IPS DF 4.7 (cell line): Measurements from ENCODE around the gene CEP112.

Source experiments
- DNase-seq: peaks from one replicate; pipeline ENCODE4 v3.0.0-alpha.2; 2013; ENCODE audit warnings: low spot score; ENCODE audit errors: extremely low read depth

Gene CEP112

DNA sequence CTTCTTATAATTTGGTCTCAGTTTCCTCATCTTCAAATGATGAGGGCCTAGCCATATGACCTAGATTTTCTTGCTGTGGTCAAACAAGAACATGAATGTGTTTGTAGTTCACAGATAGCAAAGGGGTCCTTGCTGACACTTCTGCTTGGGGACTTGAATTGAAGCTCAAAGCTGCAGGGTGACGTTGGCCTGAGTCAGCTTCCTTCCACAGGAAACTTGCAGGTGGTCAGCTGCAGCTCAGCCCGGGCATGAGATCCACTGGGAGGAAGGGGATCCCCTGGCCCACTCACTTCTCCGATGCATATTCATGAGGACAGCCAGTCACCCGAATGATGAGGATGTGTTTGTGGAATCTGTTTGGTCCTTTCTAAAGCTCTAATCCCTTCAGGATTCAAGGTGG, 587.9 kb downstream of the CEP112 start:
- DNase-seq, result no peak

DNA sequence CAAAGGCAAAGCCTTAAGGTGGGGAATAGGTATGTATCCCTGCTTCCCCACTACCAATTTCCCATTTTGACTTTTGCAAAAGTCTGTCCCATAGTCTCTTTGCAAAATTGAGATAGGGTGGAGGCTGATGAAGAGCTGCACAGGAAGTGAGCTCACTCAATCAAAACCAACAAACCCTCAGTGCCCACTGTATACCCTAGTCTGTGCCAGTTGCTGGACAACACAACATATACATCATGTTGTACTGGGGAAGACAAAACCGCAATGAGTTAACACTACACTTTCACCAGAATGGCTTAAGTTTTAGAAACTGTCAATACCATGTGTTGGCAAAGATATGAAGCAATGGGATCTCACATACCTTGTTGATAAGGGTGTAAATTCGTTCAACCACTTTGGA, 590.1 kb downstream of the CEP112 start:
- no peak for DNase-seq

DNA sequence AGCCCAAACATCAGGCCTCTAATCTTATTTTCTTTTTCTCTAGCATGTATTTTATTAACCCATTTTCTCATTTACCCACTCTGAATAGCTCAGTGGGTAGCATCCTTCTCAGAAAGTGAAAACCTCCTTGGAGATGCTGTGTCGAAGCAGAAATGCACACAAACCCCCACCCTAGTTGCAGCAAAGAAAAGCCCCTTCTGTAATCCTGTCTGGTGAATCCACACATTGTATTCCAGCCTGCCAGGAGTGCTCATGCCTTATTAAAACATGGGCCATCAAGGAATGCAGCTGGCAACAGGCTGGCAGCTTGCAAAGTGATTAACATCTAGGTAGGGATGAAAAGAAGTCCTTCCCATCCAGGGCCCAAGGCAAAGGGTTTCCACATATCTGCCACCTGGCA, 590.8 kb downstream of the CEP112 start:
- DNase-seq, result no peak

DNA sequence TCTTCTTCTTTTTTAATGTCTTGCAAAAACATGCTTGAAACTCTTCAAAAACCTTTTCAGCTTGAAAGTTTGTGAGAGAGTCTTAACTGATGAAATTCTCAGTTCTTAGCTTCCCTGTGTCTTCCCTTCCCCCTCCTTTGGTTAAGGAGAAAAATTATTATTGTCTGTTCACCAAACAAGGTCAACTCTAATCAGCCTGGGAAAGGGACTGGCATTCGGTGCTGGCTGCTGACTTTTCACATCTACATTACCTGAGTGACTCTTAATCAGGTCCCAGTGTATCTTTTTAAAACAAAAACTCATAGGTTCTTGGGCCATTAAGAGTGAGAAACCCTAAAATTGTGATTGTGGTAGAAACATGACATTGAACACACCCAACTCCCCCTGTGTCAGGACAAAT, 591.4 kb downstream of the CEP112 start:
- no peak for DNase-seq

DNA sequence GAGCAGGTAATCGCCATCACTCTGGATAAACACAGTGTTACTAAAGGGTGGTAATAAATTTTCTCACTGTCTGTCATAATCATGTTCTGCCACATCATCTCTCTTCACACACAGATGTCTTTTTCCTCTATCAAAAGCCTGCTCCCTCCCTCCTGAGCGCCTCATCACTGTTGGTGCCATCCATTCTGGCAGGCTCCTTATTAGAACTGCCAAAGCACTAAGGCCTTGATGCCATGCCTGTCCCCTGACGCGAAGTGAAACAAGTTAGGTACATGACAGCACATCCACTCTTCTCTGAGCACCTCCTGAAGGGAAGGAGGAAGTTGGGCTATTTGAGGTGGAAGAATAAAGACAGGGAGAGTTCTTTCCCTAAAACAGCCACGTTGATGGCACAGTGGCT, 592.3 kb downstream of the CEP112 start:
- no peak for DNase-seq

DNA sequence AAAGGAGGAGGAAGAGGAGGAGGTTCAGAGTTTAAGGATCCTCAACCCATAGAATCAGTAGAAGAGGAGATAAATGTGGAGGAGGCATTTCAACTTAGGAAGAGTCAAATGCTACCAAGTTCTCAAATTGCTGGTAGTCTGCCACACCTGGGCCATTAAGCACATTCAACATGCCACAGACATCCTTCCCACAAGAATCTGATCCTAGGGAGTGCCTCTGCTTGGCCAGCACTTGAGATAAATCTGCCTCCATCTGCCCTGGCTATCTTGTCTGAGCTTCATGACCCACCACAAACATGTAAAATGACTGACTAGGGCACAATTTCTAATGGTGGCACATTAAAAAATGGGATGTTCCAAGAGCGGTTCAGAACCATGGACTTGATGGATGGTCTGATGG, 593.2 kb downstream of the CEP112 start:
- DNase-seq, result no peak

DNA sequence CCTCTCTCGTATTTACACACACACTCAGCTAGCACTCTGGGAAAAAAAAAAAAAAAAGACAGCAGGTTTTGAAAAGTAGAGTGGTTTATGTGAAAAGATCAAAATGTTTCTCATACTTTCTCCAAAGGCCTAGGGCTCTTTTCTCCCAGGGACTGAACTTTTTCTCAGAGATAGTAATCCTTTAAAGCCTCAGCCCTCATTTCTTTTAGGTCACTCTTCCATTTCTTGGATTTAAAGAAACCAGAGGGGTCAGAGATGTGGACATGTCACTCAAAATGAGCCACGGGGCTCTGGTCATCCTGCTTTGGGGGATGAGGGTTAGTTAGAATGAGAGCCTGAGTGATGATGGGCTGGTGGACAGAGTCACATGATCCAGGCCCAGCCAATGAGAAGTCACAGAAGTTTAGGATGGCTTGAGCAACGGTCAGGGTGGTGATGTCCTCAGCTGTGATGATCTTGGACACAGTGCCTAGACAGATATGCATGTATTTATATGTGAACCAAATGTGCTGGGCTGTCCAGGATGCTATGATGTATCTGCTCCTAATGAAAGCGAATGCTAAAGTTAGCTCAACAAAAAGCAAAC, 596.8 kb downstream of the CEP112 start:
- DNase-seq, result no peak

DNA sequence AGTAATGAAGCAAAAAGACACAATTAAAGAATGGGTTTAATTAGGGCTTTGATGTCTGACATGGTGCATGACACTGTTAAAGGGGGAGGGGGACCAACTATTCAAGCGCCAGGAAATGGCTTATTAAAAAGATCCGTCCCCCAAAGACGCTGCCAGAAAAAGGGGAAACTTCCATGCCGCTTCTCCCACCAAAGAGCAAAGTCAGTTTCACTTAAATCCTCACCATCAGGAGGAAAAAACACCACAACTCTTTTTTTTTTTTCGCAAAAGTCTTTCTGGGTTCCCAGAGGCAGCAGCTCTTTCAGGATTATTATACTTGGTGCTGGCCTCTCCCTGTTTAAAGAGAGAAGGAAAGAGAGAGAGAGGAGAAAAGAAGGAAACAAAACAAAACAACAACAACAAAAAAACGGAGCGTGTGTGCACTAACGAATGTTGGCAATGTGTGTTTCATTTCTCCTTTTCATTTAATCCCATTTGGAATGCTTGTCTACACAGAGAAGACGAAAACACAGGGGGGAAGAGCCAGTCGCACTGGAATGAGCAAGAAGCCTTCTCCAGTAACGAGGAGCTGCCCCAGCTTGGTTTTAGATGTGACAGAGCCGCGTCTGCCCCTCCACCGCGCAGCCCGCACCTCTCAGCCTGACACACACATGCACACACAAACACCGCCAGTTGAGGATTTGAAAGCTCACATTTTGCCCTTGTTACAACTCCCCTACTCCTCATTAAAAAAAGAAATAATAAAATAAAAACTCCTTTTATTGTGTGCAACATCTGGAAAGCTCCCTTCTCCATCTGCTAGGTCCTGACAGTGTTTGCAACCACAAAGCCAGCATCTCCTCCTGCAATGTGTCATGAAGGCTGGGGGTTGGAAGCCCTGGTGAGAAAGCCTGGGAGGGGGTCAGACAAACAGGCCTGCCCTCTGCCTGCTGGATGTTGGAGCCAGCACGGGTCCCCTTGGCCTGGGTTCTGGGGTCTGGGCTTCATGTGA, 597.8 kb downstream of the CEP112 start:
- no peak for DNase-seq

DNA sequence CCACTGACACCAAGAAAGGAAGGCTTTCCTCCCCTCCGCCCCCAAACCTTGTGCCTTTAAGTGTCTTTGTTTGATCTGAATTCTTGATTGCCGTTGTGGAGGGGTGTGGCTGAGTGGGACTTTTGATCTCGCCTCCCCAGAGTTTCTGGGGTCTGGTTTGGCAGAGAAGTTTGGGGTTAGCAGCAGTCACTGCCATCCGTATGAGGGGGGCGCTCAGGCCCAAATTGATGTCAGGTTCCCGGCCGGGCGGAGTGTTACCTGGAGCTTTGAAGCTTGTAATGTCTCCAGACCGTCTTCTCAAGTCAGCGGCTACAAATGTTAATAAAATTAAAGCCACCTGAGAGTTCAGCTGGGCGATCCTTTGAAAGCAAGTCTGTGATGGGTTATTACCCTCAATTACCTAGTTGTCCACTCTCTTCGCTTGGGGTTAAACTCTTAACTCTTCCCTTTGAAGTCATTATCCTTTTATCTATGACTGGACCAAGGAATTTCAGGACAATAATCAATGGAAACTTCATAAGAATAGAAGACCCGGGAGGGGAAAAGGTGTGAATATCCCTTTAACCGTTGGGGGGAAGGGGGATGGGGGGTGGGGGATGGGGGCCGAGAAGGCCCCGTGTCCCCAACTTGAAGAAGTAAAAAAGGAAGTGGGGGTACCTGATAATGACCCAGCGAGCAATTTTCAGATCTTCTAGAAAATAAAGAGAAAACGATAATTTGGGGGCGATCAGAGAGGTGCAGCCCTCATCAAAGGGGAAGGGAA, 598.7 kb downstream of the CEP112 start:
- no peak for DNase-seq

DNA sequence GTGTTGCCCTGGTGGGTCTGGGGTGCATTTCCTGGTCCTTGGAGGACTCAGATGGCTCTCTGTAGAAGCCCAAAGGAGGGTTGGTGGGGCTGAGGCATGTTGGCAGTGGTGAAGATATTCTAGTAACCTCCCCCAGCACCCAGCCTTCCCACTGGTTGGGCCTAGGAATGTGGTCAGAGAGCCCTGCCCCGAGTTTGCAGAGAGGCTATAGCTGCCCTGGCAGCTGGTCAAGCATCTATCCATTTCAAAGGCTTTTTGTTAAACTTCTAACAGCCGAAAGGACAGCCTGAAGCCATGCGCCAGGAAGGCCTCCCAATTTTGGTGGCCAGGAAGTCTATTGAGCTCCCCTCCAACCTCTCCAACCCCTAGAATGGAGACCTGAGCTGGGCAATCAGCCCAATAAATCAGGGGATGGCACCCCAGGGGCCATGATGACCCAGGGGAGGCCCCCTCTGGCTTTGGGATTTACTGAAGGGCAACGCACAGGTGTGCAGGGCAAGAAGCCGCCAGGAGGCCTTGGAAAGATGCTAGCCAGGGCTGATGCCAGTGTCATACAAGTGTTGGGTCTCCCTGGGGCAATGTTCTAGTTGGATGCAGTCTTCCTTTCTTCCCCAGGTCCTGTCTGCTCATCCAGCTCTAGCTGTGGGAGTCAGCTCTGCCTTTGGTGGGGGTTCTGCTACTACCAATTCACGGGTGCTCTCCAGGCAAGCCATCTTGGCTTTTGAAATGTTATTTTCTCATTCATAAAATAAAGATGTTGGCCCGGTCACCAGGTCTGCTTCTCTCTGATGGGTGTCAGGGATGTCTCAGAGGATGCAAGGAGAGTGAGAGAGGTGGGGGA, 599.6 kb downstream of the CEP112 start:
- DNase-seq, result no peak

DNA sequence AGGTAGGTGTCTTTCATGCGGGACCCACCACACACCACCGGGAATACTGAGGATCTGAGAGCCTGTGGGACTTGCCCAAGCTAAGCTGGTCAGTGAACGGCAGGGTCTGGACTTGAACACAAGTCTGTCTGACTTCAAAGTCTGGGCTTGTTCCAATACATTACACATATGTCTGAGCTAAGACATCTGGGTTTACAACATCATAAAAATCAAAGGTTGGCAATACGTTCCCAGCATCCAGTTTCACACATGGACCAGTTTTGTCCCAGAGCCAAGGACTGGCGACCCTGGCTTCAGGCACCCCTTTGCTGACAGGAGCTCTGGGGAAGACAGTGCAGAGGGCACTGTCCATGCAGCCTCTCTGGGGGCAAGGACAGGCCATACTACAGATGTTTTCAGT, 602.6 kb downstream of the CEP112 start:
- no peak for DNase-seq

DNA sequence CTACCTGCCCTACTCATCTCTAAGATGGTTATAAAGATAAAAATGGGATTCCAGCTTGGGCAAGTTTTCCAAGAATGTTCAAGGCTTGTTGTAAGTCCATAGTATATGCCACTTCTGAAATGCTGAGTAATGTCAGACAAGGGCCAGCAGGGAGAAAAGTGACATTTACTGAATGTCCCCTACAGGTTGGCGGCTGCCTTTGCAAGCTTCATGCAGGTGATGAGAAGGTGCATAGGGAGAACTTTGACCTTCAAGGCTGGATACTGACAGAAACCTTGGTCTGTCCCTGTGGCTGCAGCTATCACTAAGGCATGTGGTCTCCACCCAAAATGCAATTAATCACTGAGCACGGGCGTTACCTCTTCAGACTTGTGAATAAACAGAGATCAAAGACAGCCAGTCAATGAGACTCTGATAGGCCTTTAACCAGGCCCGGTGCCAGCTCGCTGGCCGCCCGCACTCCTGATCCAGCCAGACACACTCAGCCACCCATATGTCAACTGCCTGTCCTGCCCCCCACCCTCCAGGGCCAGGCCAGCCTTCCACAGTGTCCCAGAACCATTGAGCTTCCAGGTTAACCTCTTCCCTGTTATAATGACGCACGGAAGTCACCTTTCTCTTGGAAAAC, 603.6 kb downstream of the CEP112 start:
- DNase-seq, result no peak

DNA sequence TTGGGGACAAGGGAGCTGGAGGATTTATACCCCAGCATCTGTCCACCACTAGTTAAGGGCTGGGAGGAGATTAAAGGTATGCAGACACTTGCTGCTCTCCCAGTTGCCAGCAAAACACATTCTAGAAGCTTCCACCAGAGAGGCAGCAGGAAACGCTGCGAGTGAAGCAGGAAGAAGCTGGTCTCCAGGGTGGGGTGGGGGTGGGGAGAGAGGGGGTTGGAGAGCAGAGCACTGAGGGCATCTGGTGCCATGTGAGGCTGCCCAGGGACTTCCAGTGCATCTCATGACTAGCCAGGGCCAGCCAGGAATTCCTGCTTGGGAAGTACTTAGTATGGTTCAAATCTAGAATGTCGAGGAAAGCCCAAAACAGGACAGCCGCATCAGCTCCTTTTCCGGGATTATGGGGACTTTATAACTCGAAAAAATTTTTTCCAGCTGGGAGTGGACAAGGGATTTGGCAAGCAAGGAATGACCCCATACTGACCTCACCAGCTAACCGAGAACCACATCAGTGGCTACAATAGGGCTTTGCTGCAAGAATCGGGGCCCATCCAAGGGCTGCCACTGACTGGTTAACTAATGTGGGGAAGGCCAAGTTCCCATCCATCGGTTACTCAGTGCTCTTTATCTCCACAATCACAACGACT, 604.3 kb downstream of the CEP112 start:
- DNase-seq, result no peak

DNA sequence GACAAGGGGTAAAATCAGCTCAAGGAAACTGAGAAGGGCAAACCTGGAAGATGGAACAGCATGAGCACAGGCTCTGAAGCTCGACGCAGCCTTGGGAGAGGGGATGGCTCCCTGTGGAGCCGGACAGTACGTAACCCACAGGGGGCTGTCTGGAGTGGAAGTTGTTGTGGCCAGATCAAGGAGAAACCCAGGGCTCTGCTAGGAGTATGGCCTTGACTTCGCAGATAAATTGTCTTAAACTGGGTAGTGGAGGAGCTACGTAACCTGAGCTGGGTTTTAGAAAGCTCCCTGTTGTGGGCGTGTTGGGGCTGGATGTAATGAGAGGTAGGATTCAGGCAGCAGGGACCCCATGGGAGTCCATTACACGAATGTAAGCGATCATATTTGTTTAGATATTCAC, 605.0 kb downstream of the CEP112 start:
- no peak for DNase-seq
